Embryonic facial prominence (tissue), 1 donor: ENCODE results near the gene KRTAP4-12.
"Not testable (repeated sequence)": the region's sequence is repeated elsewhere in the genome, so short reads cannot be mapped to it uniquely, and the experiment has no call there.

Source experiments
- DNase-seq: peaks from one replicate; pipeline ENCODE4 v3.0.0-alpha.2; 2016; ENCODE audit errors: extremely low spot score

KRTAP4-12 gene

DNA sequence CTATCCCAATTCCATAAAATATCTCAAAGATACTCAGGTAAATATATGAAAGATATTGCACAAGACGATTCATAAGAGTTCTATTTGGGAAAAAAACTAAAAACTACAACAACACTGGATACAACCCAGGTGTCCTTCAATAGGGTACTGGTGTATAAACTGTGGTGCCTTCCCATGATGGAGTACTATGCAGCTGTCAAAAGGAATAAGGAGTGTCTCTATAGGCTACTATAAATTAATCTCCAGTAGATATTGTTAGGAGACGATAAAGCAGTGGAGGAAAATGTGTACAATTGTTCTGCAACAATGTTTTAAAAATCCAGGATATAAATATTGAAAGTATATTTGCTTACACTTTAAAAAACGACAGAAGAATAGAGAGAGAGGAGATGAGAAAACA, 2.4 kb upstream of the KRTAP4-12 start:
- no peak for DNase-seq

DNA sequence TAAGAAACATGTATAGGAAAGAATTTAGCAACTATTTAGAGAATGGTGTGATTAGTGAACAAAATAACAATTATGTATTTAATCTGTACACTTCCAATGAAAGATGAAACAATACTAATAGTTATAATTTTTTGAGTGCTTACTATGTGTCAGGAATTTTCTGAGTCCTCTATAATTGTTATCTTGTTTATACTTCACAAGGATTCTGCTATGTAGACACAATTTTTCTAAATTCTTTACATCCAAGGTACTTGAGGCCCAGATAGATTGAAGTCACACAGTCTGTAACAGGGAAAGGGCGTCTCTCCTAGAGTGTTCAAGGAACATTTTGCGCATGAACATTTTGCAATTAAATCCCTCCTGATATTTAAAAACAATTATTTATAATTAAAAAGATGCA, 1.1 kb upstream of the KRTAP4-12 start:
- no peak for DNase-seq

DNA sequence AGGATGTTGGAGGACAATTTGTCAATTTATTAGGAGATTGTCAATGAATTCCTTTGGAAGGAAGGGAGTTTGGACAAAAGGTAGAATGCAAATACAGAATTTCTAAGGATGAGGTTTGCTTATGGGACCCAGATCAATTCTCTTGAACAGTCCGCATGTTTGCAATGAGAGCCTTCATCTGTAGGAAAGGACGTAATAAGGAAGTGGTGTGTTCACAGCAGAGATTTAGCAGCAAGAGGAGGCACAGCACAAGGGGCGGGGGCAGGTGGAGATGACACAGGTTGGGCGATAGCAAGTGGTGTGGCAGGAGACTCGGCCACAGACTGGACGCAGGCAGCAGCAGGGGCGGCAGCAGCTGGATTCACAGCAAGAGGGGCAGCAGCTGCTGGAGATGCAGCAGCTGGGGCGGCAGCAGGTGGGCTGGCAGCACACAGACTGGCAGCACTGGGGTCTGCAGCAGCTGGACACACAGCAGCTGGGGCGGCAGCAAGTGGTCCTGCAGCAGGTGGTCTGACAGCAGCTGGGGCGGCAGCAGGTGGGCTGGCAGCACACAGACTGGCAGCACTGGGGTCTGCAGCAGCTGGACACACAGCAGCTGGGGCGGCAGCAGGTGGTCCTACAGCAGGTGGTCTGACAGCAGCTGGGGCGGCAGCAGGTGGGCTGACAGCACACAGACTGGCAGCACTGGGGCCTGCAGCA, 541 bp downstream of the KRTAP4-12 start:
- DNase-seq, result not testable (repeated sequence)

DNA sequence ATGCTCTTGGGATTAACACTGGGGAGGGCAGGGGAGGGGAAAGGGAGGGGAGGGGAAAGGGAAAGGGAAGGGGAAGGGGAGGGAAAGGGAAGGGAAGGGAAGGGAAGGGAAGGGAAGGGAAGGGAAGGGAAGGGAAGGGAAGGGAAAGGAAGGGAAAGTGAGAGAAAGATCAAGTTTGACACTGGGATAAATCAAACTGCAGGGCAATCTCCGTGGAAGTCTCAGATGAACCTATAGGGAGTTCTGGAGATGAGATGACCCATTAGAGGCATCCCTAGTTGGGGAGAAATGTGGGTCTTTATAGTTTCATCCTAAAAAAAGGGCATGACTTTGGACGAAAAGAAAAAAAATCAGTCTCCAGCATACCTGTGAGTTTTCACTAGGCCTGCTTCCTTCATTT, 2.2 kb downstream of the KRTAP4-12 start:
- no peak for DNase-seq

DNA sequence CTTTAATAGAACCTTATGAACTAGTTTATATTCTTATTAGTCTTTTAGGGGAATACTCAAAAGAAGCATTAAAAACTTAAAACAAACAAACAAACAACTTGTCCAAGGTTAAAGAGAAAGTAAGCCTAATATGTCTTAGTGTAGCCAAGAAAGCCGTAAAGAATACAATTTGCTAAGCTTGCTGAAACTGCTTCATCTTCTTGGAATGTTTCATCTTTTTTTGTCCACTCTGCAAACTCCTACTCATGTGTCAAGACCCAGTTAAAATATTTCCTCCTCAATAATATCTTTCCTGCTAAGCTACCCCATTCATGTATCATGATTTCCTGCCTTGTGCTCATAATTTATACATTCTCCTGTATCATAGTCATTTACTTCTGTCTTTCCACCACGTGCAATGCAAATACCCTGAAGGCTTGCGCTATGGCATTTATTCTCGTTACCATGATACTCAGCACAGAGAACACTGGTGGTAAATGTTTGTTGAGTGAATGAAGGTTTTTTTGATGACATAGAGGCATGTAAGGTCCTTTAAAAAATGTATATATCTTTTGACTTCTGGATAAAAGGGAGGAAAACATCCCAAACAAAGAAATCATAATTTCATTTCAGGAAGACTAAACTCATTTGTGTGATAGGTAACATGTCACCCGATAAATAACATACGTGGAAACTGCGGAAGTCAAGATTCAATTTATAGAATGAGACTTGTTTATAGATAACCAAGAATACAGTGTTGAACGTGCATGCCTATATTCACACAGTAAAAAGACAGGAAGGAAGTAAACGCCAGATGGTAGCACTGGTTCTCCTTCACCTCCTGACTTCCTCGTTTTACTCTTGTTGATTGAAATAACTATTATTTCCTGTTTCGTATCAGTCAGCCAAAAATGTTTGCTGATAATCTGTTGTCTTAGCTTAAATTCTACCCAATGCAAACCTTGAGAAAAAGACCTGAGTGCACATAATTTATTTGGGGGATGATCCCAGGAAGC, 4.0 kb downstream of the KRTAP4-12 start:
- not testable (repeated sequence) for DNase-seq

DNA sequence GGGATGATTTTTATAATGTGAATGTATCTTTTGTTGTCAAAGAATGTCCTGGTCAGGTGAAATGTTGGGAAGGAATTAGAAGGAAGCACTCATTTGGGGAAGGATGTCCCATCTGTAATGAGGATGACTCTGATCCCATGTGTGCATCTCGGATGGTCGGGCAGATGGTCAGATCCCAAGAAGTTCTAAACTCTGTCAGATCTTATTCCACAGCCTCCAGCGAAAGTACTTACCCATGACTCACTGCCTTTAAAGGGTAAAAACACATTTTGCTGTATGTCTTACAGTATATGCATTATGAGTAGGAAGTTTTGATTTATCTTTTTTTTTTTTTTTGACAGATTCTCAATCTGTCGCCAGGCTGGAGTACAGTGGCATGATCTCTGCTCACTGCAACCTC, 5.3 kb downstream of the KRTAP4-12 start:
- DNase-seq, result no peak

DNA sequence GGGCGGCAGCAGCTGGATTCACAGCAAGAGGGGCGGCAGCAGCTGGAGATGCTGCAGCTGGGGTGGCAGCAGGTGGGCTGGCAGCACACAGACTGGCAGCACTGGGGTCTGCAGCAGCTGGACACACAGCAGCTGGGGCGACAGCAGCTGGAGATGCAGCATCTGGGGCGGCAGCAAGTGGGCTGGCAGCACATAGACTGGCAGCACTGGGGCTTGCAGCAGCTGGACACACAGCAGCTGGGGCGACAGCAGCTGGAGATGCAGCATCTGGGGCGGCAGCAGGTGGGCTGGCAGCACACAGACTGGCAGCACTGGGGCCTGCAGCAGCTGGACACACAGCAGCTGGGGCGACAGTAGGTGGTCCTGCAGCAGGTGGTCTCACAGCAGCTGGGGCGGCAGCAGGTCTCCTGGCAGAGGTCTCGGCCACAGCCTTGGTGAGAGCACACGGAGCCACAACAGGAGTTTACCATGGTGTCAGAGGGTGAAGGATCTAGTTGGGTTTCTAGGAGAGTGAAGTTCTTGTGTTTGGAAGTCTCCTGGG, 6.1 kb downstream of the KRTAP4-12 start, which contains the start of gene KRTAP4-11:
Gene KRTAP4-11, minus strand, starts transcription at position 528 of the 541 bp plus-strand sequence. Its CDS starts 58 bp downstream, at position 470.
- not testable (repeated sequence) for DNase-seq

DNA sequence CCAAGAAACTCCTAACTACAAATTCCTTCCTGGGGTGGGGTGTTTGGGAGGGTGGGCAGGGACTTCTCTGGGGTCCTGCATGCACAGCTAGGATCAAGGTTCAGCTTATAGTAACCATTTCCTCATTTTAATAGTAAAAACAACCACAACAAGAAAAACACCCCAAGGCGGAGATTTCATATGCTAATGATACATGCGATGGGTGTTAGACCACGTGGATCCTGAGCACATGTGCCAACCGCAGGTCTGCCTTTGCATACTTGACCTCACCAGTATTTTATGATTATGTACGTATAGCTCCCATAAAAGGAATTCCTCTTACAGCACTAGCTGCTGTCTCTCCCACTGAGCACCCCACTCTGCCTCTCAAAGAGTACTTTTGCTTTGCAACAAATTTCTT, 7.7 kb downstream of the KRTAP4-12 start:
- no peak for DNase-seq

DNA sequence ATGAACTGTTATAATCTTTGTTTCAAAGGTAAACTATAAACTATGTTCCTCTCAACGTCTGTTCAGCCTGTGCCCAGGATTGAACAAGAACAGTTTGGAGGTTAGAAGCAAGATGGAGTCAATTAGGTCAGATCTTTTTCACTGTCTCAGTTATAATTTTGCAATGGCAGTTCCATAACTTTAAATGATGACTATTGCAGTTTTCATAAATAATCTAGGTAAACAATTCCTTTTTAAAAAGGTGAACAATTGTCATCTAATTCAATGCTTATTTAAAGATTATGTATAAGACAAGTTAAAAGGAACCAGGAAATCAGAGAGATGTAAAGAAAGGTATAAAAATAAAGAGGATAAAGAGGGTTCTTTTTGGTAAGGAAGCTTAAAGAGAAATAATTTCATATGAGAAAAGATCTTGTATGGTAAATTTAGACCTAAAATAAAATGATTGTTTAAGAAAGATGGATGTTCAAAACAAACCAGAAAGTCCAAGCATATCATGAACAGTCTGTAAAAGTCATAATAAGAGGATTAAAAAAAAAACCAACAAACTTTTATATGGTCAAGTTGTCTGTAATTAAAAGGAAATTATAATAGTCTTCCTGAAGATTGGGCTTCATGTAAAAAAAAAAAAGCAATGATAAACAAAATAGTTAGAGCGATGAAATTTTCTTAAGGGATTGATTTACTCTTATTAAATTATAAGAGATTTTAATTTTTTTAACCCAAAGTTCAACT, 12.7 kb downstream of the KRTAP4-12 start:
- DNase-seq, result no peak

DNA sequence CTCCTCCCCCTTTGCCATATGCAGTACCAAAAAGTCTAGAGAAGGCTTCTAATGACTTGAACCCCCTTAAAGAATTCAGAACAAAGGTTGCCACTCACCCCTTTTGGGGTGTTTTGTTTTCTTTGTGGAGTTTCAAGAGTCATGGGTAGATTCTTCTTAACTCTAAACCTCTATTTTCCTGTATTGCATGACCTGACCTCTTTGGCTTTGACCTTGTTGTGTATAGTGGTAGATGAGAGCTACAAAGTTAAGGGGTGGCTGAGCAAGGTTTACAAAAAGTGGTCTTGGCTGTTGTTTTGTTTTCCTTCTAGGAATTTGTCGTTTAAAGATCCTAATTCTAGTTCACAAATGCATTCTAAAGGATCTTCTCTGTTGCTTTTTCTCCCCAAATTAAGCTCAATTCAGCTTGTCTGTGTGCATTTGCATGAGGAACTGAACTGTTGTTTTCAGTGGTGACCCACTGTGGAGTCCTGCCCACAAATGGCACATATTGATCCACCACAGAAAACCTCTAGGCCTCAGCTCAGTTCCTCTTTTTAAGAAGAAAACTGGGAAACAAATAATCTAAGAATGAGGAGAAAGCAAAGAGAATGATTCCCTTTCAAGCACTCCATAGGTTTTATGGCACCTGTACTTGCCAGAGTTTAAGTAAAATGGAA, 15.1 kb downstream of the KRTAP4-12 start:
- DNase-seq, result not testable (repeated sequence)

DNA sequence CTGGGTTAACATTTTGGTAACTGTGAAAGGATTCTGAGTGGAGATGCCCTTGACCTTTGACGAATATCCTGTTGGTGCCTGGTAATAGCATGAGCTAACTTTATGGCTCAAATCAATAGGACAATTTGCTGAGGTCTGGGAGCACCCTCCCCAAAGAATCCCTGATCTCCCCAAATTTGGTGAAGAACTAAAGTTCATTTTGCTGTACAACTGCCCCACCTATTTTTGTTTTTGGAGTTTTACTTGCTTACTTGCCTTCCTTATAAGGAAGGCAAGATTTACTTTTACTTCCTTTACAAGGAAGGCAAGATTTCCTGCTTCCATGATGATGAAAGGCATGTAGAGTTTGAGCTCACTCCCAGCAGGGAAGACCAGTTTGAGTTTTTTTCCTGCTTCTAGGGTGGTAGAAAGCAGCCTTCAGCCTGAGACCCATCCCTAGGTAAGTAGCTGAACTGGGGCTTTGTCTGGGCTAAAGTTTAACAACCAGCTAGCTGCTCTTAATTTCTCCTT, 16.0 kb downstream of the KRTAP4-12 start:
- no peak for DNase-seq

DNA sequence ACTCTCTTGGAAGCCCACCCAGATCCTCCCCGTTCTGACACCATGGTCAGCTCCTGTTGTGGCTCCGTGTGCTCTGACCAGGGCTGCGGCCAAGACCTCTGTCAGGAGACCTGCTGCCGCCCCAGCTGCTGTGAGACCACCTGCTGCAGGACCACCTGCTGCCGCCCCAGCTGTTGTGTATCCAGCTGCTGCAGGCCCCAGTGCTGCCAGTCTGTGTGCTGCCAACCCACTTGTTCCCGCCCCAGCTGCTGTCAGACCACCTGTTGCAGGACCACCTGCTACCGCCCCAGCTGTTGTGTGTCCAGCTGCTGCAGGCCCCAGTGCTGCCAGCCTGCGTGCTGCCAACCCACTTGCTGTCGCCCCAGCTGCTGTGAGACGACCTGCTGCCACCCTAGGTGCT, 18.6 kb downstream of the KRTAP4-12 start, which contains the start of gene KRTAP4-9:
Gene KRTAP4-9, plus strand, starts transcription at position 43 of the 400 bp plus-strand sequence. Its CDS starts 0 bp downstream, at position 43.
- not testable (repeated sequence) for DNase-seq

DNA sequence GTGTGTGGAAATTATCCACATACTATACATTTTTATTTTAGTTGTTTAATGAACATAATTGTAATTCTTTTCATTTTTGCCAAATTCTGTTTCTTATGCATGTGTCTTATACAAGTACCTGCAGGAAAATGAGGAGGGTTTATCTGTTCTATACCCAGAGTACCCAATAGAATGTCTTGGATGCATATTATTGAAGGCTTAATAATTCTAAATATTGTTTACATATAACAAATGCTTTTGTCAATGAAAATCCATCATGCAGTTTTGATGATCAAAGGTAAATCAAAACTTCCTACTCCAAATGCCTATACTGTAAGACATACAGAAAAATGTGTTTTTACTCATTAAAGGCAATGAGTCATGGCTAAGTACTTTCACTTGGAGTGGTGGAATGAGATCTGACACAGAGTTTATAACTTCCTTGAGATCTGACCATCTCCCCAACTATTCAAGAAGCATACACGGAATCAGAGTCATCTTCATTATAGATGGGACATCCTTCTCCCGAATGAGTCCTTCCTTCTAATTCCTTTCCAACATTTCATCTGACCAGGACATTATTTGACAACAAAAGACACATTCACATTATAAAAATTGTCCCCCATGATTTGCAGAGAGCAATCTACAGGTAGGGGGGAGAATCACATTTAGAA, 19.5 kb downstream of the KRTAP4-12 start:
- not testable (repeated sequence) for DNase-seq

DNA sequence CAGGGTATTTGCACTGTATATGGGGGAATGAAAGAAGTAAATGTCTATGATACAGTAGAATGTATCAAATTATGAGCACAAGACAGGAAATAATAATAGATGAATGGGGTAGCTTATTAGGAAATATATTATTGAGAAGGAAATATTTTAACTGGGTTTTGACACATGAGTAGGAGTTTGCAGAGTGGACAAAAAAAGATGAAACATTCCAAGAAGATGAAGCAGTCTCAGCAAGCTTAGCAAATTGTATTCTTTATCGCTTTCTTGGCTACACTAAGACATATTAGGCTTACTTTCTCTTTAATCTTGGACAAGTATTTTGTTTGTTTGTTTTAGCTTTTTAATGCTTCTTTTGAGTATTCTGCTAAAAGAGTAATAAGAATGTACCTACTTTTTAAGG, 20.1 kb downstream of the KRTAP4-12 start:
- no peak for DNase-seq

DNA sequence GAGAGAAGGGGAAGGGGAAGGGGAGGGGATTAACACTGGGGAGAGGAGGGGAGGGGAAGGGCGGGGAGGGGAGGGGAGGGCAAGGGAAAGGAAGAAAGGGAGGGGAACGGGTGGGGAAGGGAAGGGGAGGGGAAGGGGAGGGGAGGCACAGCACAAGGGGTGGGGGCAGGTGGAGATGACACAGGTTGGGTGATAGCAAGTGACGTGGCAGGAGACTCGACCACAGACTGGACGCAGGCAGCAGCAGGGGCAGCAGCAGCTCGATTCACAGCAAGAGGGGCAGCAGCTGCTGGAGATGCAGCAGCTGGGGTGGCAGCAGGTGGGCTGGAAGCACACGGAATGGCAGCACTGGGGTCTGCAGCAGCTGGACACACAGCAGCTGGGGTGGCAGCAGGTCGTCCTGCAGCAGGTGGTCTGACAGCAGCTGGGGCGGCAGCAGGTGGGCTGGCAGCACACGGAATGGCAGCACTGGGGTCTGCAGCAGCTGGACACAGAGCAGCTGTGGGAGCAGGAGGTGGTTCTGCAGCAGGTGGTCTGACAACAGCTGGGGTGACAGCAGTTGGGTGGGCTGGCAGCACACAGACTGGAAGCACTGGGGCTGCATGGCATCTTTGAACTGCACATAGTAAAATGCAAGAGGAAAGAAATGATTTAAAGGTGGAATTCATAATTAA, 22.3 kb downstream of the KRTAP4-12 start, which contains the start of gene KRTAP4-16:
Gene KRTAP4-16, minus strand, starts transcription at position 624 of the 674 bp plus-strand sequence. Its CDS starts 0 bp downstream, at position 624.
- no peak for DNase-seq

DNA sequence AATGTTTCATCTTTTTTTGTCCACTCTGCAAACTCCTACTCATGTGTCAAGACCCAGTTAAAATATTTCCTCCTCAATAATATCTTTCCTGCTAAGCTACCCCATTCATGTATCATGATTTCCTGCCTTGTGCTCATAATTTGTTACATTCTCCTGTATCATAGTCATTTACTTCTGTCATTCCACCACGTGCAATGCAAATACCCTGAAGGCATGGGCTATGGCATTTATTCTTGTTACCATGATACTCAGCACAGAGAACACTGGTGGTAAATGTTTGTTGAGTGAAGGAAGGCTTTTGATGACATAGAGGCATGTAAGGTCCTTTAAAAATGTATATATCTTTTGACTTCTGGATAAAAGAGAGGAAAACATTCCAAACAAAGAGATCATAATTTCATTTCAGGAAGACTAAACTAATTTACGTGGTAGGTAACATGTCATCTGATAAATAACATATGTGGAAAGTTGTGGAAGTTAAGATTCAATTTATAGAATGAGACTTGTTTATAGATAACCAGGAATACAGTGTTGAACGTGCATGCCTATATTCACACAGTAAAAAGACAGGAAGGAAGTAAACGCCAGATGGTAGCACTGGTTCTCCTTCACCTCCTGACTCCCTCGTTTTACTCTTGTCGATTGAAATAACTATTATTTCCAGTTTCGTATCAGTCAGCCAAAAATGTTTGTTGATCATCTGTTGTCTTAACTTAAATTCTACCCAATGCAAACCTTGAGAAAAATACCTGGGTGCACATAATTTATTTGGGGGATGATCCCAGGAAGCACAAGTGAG, 24.1 kb downstream of the KRTAP4-12 start:
- not testable (repeated sequence) for DNase-seq

DNA sequence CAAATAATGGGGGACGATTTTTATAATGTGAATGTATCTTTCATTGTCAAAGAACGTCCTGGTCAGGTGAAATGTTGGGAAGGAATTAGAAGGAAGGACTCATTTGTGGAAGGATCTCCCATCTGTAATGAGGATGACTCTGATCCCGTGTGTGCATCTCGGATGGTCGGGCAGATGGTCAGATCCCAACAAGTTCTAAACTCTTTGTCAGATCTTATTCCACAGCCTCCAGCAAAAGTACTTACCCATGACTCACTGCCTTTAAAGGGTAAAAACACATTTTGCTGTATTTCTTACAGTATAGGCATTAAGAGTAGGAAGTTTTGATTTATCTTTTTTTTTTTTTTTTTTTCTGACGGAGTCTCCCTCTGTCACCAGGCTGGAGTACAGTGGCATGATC, 25.5 kb downstream of the KRTAP4-12 start:
- no peak for DNase-seq

DNA sequence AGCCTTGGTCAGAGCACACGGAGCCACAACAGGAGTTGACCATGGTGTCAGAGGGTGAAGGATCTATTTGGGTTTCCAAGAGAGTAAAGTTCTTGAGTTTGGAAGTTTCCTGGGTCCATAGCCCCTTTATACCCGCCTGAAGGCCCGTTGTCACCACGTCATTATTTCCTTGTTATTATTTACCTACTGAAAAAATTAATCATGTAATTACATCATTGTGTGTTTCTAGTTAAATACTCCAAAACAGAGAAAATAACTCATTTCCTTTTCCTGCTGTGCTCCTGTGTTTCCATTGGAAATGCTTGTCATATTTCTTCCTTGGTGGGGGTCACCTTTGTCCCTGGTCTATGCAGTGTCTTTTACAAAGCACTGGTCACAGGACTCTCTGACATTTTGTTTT, 25.9 kb downstream of the KRTAP4-12 start, which contains the start of gene KRTAP4-8:
Gene KRTAP4-8, minus strand, starts transcription at position 101 of the 400 bp plus-strand sequence. Its CDS starts 58 bp downstream, at position 43.
- no peak for DNase-seq
